ENCODE measurements around the gene PSENEN. TPM values are rescaled to one million over a fixed set of nuclear protein-coding genes. Genes with fewer than 3 reads are reported as not detected.

The PSENEN gene
- total and polyA plus RNA-seq, 2 of the 8 experiments (the other 6 are each of a cell fraction or from before 2014, with no cell fraction given): 66.7 to 75.3 TPM

DNA sequence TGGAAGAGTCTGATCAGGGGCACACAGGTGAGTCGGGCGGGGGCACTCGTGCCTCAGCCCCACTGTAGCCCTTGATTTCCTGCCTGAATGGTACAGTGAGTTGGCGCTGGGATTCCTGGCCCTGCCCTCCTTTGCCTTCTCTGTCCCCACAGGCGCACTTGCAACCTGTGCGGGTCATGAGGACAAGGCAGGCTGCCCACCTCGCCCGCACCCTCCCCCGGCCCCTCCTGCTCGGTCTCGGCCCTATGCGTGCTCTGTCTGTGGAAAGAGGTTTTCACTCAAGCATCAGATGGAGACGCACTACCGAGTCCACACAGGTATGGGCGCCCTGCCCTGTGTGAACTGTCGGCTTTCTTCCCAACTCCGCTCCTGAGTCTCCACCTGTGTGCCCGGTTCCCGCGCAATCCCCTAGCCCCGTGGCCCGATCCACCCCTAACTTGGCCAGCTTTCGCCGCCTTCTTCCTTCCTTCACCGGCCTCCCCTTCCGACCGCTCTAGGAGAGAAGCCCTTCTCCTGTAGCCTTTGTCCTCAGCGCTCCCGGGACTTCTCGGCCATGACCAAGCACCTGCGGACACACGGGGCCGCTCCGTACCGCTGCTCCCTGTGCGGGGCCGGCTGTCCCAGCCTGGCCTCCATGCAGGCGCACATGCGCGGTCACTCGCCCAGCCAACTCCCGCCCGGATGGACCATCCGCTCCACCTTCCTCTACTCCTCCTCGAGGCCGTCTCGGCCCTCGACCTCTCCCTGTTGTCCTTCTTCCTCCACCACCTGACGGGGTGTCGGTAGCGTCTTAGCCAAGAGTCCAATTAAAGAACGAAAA is 29.3 kb upstream of the PSENEN start:
- H3K4me2 ChIP-seq (ENCODE audit: insufficient read depth in 1 of 2, low read depth in 2 of 2, low read length in 2 of 2): peak overlapping the region; percentile 84 to 92
- H3K79me1 ChIP-seq (ENCODE audit: low read depth, low read length): peaks cover 8% of the 10 kb centered on the region; the same call in 1 of the 2 replicates
- FAIRE-seq: no peak
- H3K18ac ChIP-seq (ENCODE audit: extremely low read depth, low read length): peak overlapping the region; percentile 99
- H2BK12ac ChIP-seq (ENCODE audit: low read depth, low read length): peak overlapping the region; percentile 89
- ChIA-PET POLR2A (ENCODE audit: partially characterized antibody) (interaction anchor here (1.0 to 4.1 kb wide), 7 partner anchors 10 to 206 kb away, joined by 3 to 13 read pairs (median 4); partner anchors contain the start of gene HSPB6), CTCF (ENCODE audit: partially characterized antibody) (interaction anchor here (0.7 to 6.6 kb wide), 7 partner anchors 10 to 277 kb away, joined by 3 to 105 read pairs (median 6); partner anchors contain the start of gene ZBTB32)
- peak overlapping the region; percentile 93 for H2BK120ac ChIP-seq (replicated peaks; ENCODE audit: low read depth, low read length)
- peak overlapping the region; percentile 48; the same call in 1 of the 2 replicates for H2BK20ac ChIP-seq (ENCODE audit: low read length)
- no peaks in the 10 kb centered on the region for H3K27me3 ChIP-seq (replicated peaks in 1 of 4; ENCODE audit: control insufficient read depth in 3 of 4, extremely low read depth in 1 of 4, insufficient read depth in 3 of 4, low read length in 3 of 4)
- H2AFZ ChIP-seq (ENCODE audit: low read length): peak overlapping the region; percentile 25; the same call in 1 of the 2 replicates
- WGBS, 2 experiments (ENCODE audit: extremely low coverage in 1 of 2, insufficient coverage in 1 of 2, insufficient read length in 1 of 2, insufficient replicate concordance in 2 of 2, low coverage in 1 of 2, low lambda C conversion rate in 2 of 2, missing lambda C conversion rate in 1 of 2): 2% methylated on average over 47 of the region's 52 CpGs; no CpG with 5 or more reads in 1 of the 2 experiments
- no peaks in the 10 kb centered on the region for H3K9me3 ChIP-seq (ENCODE audit: insufficient read depth in 2 of 2, low read depth in 1 of 2, low read length in 1 of 2)
- H4K91ac ChIP-seq (replicated peaks; ENCODE audit: insufficient read length, low read length): peak overlapping the region; percentile 81
- peaks cover 0 to 10% (median under 1%) of the 10 kb centered on the region in 4 experiments; a peak in 4 of 8 replicates for H3K36me3 ChIP-seq (ENCODE audit: control insufficient read depth in 2 of 4, insufficient read depth in 4 of 4, low read length in 3 of 4)
- H3K23me2 ChIP-seq (ENCODE audit: low read depth, low read length): peaks cover 13% of the 10 kb centered on the region
- peak in 1 of 2 experiments; percentile 87 for DNase-seq (ENCODE audit: low read depth in 1 of 2, low spot score in 2 of 2)
- peak overlapping the region; percentile 89 for H3K4ac ChIP-seq (replicated peaks; ENCODE audit: insufficient read length, low read depth, low read length)
- no peak overlapping the region for H2AK5ac ChIP-seq (ENCODE audit: low read depth, low read length)
- H3K56ac ChIP-seq (replicated peaks; ENCODE audit: insufficient read length, low read depth, low read length): peak overlapping the region; percentile 97
- peak overlapping the region; percentile 31 to 80 (median 62) for H3K9ac ChIP-seq (replicated peaks in 1 of 4; ENCODE audit: extremely low read depth in 1 of 4, low read depth in 3 of 4, low read length in 3 of 4)
- peak overlapping the region; percentile 88; the same call in 1 of the 2 replicates for H2BK15ac ChIP-seq (ENCODE audit: low read length)
- peak overlapping the region; percentile 92 for H4K8ac ChIP-seq (ENCODE audit: extremely low read depth, insufficient read depth, low read length)
- peak overlapping the region; percentile 99 for H2BK5ac ChIP-seq (ENCODE audit: low read depth, low read length)
- peaks cover 0 to 20% of the 10 kb centered on the region in 2 experiments; a peak in 3 of 4 replicates for H3K79me2 ChIP-seq (ENCODE audit: control insufficient read depth in 1 of 2, insufficient read depth in 2 of 2, low read length in 2 of 2)
- H4K20me1 ChIP-seq (replicated peaks in 1 of 2; ENCODE audit: control insufficient read depth in 1 of 2, insufficient read depth in 2 of 2, low read length in 2 of 2): peaks cover 12 to 13% of the 10 kb centered on the region in 2 experiments
- no peak overlapping the region for H3K23ac ChIP-seq (ENCODE audit: insufficient read length)
- H3K4me1 ChIP-seq (replicated peaks in 1 of 4; ENCODE audit: control insufficient read depth in 3 of 4, insufficient read depth in 4 of 4, low read length in 3 of 4): peaks cover 0 to 28% (median 17%) of the 10 kb centered on the region in 4 experiments; a peak in 6 of 7 replicates
- H3K4me3 ChIP-seq (ENCODE audit: extremely low read depth in 1 of 4, insufficient read depth in 2 of 4, low read depth in 3 of 4, low read length in 4 of 4): peak overlapping the region; percentile 34 to 88 (median 82)
- H3K14ac ChIP-seq (ENCODE audit: insufficient read length): no peak overlapping the region
- peak overlapping the region; percentile 94 for H4K5ac ChIP-seq (ENCODE audit: insufficient read length, low read depth, low read length)
- H3K27ac ChIP-seq (ENCODE audit: low read depth, low read length): peak overlapping the region; percentile 73; the same call in 1 of the 2 replicates
- TF ChIP-seq RNF2 (IDR thresholded peaks at IDR 0.05; ENCODE audit: borderline replicate concordance, low read depth, low read length, missing control alignments, poor library complexity, severe bottlenecking) (peak; percentile 21), JUND (IDR thresholded peaks at IDR 0.05; ENCODE audit: low read length) (no peak), TAF7 (optimal IDR thresholded peaks at IDR 0.05; ENCODE audit: borderline replicate concordance, low read depth, low read length) (no peak), TAF1 (IDR thresholded peaks at IDR 0.05; ENCODE audit: low read depth, low read length) (0 out of 2 replicates have a peak, but pooled peaks have one; percentile 12), RBBP5 (IDR thresholded peaks at IDR 0.05; ENCODE audit: borderline replicate concordance, low read depth, low read length) (0 out of 2 replicates have a peak, but pooled peaks have one; percentile 18), CREB1 (IDR thresholded peaks at IDR 0.05) (no peak), EGR1 (IDR thresholded peaks at IDR 0.05; ENCODE audit: borderline replicate concordance, low read depth, low read length) (no peak), E2F6 (IDR thresholded peaks at IDR 0.05) (peak; percentile 94), TBP (IDR thresholded peaks at IDR 0.05; ENCODE audit: low read depth, low read length) (no peak), KDM4A (IDR thresholded peaks at IDR 0.05; ENCODE audit: low read depth, low read length, severe bottlenecking) (peak; percentile 30)

All from H1 (cell line).